Transverse colon (tissue), 4 donors: ENCODE measurements around the gene MS4A15. TPM values are rescaled to one million over a fixed set of nuclear protein-coding genes. Genes with fewer than 3 reads are reported as not detected.
A peak's percentile ranks its signal among the peaks of the same experiment; 100 is the strongest.

ENCODE experiments used
- DNase-seq: peaks from one replicate; pipeline ENCODE4 v3.0.0-alpha.2; 2019
- H3K27ac ChIP-seq, 4 donors: fragments of 200-600 bp; sonication (generic); 2 replicates each; pipeline ENCODE4 v1.5.1; 2016 to 2018; ENCODE audit warnings: inconsistent platforms in 4 of 4
- H3K27me3 ChIP-seq: fragments of 200-600 bp; sonication (generic); 2 replicates; pipeline ENCODE4 v1.5.1; 2017; ENCODE audit warnings: inconsistent platforms
- H3K36me3 ChIP-seq, 4 donors: fragments of 200-600 bp; sonication (generic); 2 replicates each; pipeline ENCODE4 v1.5.1; 2017 to 2019; ENCODE audit warnings: inconsistent platforms in 4 of 4
- H3K4me1 ChIP-seq, 4 donors: fragments of 200-600 bp; sonication (generic); 2 replicates each; pipeline ENCODE4 v1.5.1; 2017 to 2020; ENCODE audit warnings: inconsistent platforms in 4 of 4
- H3K4me3 ChIP-seq, 4 donors: fragments of 200-600 bp; sonication (generic); 1 replicate in 1 of 4; 2 replicates in 3 of 4; pipeline versions ENCODE4 v1.5.1 to v1.6.1; 2017 to 2019; ENCODE audit warnings: inconsistent platforms in 4 of 4
- H3K9me3 ChIP-seq, 2 donors: fragments of 200-600 bp; sonication (generic); 2 replicates each; pipeline ENCODE4 v1.5.1; 2017 to 2019; ENCODE audit warnings: inconsistent platforms in 2 of 2
- CTCF ChIP-seq, 5 experiments: fragments of 200-600 bp in 3 of 5; fragments of 450-650 bp in 2 of 5; sonication (generic) in 3 of 5; IDR thresholded peaks; 1 replicate in 2 of 5; 2 replicates in 3 of 5; pipeline ENCODE4 v1.5.1; 2016 to 2017; ENCODE audit warnings: antibody characterized with exemption in 5 of 5, inconsistent platforms in 3 of 5, mild to moderate bottlenecking in 2 of 5, moderate library complexity in 1 of 5
- EP300 ChIP-seq: sonication (generic); formaldehyde crosslinking; IDR thresholded peaks from one replicate; pipeline ENCODE4 v1.6.1; 2017; ENCODE audit warnings: antibody characterized with exemption, low read depth
- POLR2A ChIP-seq: fragments of 450-650 bp; IDR thresholded peaks from one replicate; pipeline ENCODE4 v1.6.1; 2016; ENCODE audit warnings: antibody characterized with exemption, mild to moderate bottlenecking, moderate library complexity
- POLR2AphosphoS5 ChIP-seq, 3 donors: sonication (generic); formaldehyde crosslinking; IDR thresholded peaks; one replicate each; pipeline ENCODE4 v1.6.1; 2016; ENCODE audit warnings: antibody characterized with exemption in 3 of 3
- WGBS, 2 donors: methylation state at CpG; one replicate each; pipeline ENCODE4 v1.1.5; 2018; ENCODE audit warnings: low coverage in 1 of 2; 5-methylcytosine and 5-hydroxymethylcytosine counted together
- in situ Hi-C, 4 donors: fragments of 200-750 bp; cut with MboI; loops; one replicate each; pipeline versions ENCODE4 v1.15.0 to v1.15.1; 2017; ENCODE audit warnings: low sequenced_read_pairs in 3 of 4, low pct_ligation_motif_present in 1 of 4, low pct_unique_long_range_greater_than_20kb in 1 of 4
- intact Hi-C: fragments of 100-400 bp; cut with DNase I; formaldehyde crosslinking; loops from one replicate; pipeline ENCODE4 v1.15.1; 2023; ENCODE audit warnings: low total_unique reads
- total RNA-seq, 4 donors: library from RNA; depleted of rRNA; stranded (reverse); fragments of >200 nt; gene quantifications; one replicate each; pipeline ENCODE4 v1.1.0, GENCODE V29; 2016

The MS4A15 gene
- total RNA-seq, 4 donors from 2014 or later = not detected

GRCh38 chr11:60785136-60785535 is 28.5 kb downstream of the MS4A15 start, which contains the start of gene MS4A10:
Gene MS4A10, plus strand, starts transcription at chr11:60785333. Its CDS starts 5,003 bp downstream, at chr11:60790336.
- intact Hi-C loops = no loop called here
- 40 to 48% methylated on average over 1 to 9 of the region's 9 CpGs for WGBS, 2 donors
- DNase-seq = peak; percentile 62
- H3K4me3 ChIP-seq = no peak within 1 kb of the TSS
- no peaks in the 10 kb centered on the region for H3K36me3 ChIP-seq
- in situ Hi-C loops = no loop called here
- TF ChIP-seq EP300 (no peak), CTCF (IDR thresholded peaks at IDR 0.05) (no peak)
- peaks cover 0 to 29% (median 6%) of the 10 kb centered on the region in 4 donors for H3K4me1 ChIP-seq
- H3K27me3 ChIP-seq = no peaks in the 10 kb centered on the region
- H3K9me3 ChIP-seq = no peaks in the 10 kb centered on the region
- H3K27ac ChIP-seq = no peak within 1 kb of the TSS

GRCh38 chr11:60785806-60786361 is 29.2 kb downstream of the MS4A15 start:
- TF ChIP-seq EP300 = no peak
- TF ChIP-seq POLR2AphosphoS5 (IDR thresholded peaks at IDR 0.05) = no peak
- TF ChIP-seq CTCF (IDR thresholded peaks at IDR 0.05) = no peak
- no peak for TF ChIP-seq POLR2A
- H3K27ac ChIP-seq = no peak overlapping the region
- H3K9me3 ChIP-seq = no peaks in the 10 kb centered on the region
- intact Hi-C loops (no loop called here), in situ Hi-C loops (no loop called here)
- H3K36me3 ChIP-seq = no peaks in the 10 kb centered on the region
- H3K4me1 ChIP-seq = peaks cover 0 to 29% (median 6%) of the 10 kb centered on the region in 4 donors
- no peak overlapping the region for H3K4me3 ChIP-seq
- 10 to 45% methylated on average over 2 to 8 of the region's 8 CpGs for WGBS, 2 donors
- H3K27me3 ChIP-seq = no peaks in the 10 kb centered on the region
- DNase-seq = no peak

- peak; percentile 71 for DNase-seq
- TF ChIP-seq EP300 = no peak
- TF ChIP-seq POLR2AphosphoS5 (IDR thresholded peaks at IDR 0.05) = peak in 1 of 3 donors; percentile 14
- TF ChIP-seq CTCF (IDR thresholded peaks at IDR 0.05) = no peak
- no peak for TF ChIP-seq POLR2A
- Histone ChIP-seq H3K9me3 (no peaks in the 10 kb centered on the region), H3K4me3 (no peak overlapping the region), H3K27me3 (no peaks in the 10 kb centered on the region), H3K4me1 (peaks cover 0 to 29% (median 6%) of the 10 kb centered on the region in 4 donors), H3K36me3 (no peaks in the 10 kb centered on the region), H3K27ac (peak overlapping the region in 1 of 4 donors; percentile 41)
- 20 to 55% methylated on average over 2 to 13 of the region's 15 CpGs for WGBS, 2 donors
- in situ Hi-C loops (no loop called here), intact Hi-C loops (no loop called here)
Observed at GRCh38 chr11:60786811-60787567, 30.3 kb downstream of the MS4A15 start.

- Histone ChIP-seq H3K9me3 (no peaks in the 10 kb centered on the region), H3K4me3 (no peak overlapping the region), H3K36me3 (no peaks in the 10 kb centered on the region), H3K27me3 (no peaks in the 10 kb centered on the region), H3K27ac (no peak overlapping the region), H3K4me1 (peaks cover 0 to 29% (median 6%) of the 10 kb centered on the region in 4 donors)
- in situ Hi-C loops = no loop called here
- DNase-seq = no peak
- intact Hi-C loops = no loop called here
- 80 to 83% methylated on average over 1 to 7 of the region's 7 CpGs for WGBS, 2 donors
- no peak for TF ChIP-seq POLR2AphosphoS5 (IDR thresholded peaks at IDR 0.05)
- no peak for TF ChIP-seq CTCF (IDR thresholded peaks at IDR 0.05)
- no peak for TF ChIP-seq POLR2A
- no peak for TF ChIP-seq EP300
Observed at GRCh38 chr11:60788401-60789125, 31.9 kb downstream of the MS4A15 start.
